ENCODE measurements around the gene FERMT1.

FERMT1 gene

GRCh38 chr20:6040958-6041807 is 81.6 kb downstream of the FERMT1 start:
- TF ChIP-seq CTCF (IDR thresholded peaks at IDR 0.05; ENCODE audit: low read depth, low read length), result no peak
- Histone ChIP-seq H3K36me3 (peaks cover 32% of the 10 kb centered on the region), H3K9me3 (ENCODE audit: severe bottlenecking) (no peaks in the 10 kb centered on the region), H3K27me3 (ENCODE audit: insufficient read depth, low read depth, severe bottlenecking) (no peaks in the 10 kb centered on the region), H3K4me3 (ENCODE audit: low read depth, low read length) (no peak overlapping the region), H3K27ac (no peak overlapping the region)
- DNase-seq, result no peak

DNA sequence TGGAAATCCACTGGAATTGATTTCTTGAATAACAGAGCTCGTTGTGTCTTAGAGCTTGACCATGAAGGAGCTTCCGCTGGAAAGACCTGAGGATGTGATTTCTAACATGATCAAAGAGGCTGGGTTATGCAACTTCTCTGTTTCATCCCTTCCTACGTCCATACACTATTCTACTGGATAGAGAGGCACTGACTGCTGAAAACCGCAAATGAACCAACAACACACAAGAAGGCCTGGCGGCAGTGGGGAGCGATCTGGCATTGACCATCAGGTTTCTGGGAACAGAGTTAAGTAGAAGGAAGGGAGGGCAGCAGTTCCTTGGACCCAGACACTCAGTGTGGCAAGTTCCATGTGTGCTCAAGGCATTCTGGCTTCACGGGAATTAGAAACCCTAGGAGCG is 82.3 kb downstream of the FERMT1 start:
- Histone ChIP-seq H3K27ac (no peak overlapping the region), H3K9me3 (ENCODE audit: severe bottlenecking) (no peaks in the 10 kb centered on the region), H3K27me3 (ENCODE audit: insufficient read depth, low read depth, severe bottlenecking) (no peaks in the 10 kb centered on the region), H3K4me3 (ENCODE audit: low read depth, low read length) (no peak overlapping the region), H3K36me3 (peaks cover 39% of the 10 kb centered on the region)
- TF ChIP-seq CTCF (IDR thresholded peaks at IDR 0.05; ENCODE audit: low read depth, low read length), result no peak
- no peak for DNase-seq

DNA sequence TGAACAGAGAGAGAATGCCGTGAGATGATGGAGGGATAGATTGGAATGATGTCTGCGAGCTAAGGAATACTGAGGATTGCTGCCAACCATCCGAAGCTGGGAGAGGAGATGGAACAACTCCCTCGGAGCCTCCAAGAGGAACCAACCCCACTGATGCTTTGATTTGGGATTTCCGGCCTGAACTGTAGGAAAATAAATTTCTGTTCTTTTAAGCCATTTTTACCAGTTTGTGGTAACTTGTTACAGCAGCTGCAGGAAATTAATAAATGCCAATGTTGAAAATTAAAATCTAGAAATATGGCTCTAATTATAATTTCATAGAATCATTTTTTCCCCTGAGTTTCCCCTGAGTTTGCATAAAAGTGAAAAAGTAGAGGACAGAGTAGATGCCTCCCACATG is 83.1 kb downstream of the FERMT1 start:
- TF ChIP-seq CTCF (IDR thresholded peaks at IDR 0.05; ENCODE audit: low read depth, low read length), result no peak
- no peak for DNase-seq
- Histone ChIP-seq H3K36me3 (peaks cover 46% of the 10 kb centered on the region), H3K9me3 (ENCODE audit: severe bottlenecking) (no peaks in the 10 kb centered on the region), H3K4me3 (ENCODE audit: low read depth, low read length) (no peak overlapping the region), H3K27me3 (ENCODE audit: insufficient read depth, low read depth, severe bottlenecking) (no peaks in the 10 kb centered on the region), H3K27ac (no peak overlapping the region)

- Histone ChIP-seq H3K9me3 (ENCODE audit: severe bottlenecking) (no peaks in the 10 kb centered on the region), H3K27ac (no peak overlapping the region), H3K36me3 (peaks cover 59% of the 10 kb centered on the region), H3K4me3 (ENCODE audit: low read depth, low read length) (no peak overlapping the region), H3K27me3 (ENCODE audit: insufficient read depth, low read depth, severe bottlenecking) (no peaks in the 10 kb centered on the region)
- DNase-seq, result no peak
- no peak for TF ChIP-seq CTCF (IDR thresholded peaks at IDR 0.05; ENCODE audit: low read depth, low read length)
Observed at GRCh38 chr20:6038256-6038655, 84.6 kb downstream of the FERMT1 start.

- Histone ChIP-seq H3K27ac (no peak overlapping the region), H3K4me3 (ENCODE audit: low read depth, low read length) (no peak overlapping the region), H3K36me3 (peaks cover 56% of the 10 kb centered on the region), H3K27me3 (ENCODE audit: insufficient read depth, low read depth, severe bottlenecking) (no peaks in the 10 kb centered on the region), H3K9me3 (ENCODE audit: severe bottlenecking) (no peaks in the 10 kb centered on the region)
- no peak for DNase-seq
- no peak for TF ChIP-seq CTCF (IDR thresholded peaks at IDR 0.05; ENCODE audit: low read depth, low read length)
Observed at GRCh38 chr20:6037082-6037481, 85.7 kb downstream of the FERMT1 start.

DNA sequence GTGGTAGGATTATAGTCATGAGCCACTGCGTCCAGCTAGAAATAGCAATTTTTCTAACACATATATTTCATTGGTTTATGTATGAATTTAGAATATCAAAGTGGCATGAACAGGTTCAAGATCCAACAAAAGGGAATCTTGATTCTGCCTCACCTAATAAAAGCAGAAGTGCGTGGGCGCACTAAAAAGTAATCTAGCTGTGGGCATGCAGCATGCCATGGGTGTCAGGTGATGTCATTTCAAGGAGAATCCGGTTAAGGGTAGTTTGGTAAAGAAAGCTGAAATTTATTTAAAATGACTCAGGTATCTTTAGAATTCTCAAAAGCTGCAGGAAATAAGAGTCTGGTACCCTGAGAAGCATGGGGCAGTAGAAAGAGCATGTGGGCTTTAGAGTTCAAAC is 86.6 kb downstream of the FERMT1 start:
- Histone ChIP-seq H3K4me3 (ENCODE audit: low read depth, low read length) (no peak overlapping the region), H3K36me3 (peaks cover 53% of the 10 kb centered on the region), H3K27ac (no peak overlapping the region), H3K27me3 (ENCODE audit: insufficient read depth, low read depth, severe bottlenecking) (no peaks in the 10 kb centered on the region), H3K9me3 (ENCODE audit: severe bottlenecking) (no peaks in the 10 kb centered on the region)
- DNase-seq, result no peak
- no peak for TF ChIP-seq CTCF (IDR thresholded peaks at IDR 0.05; ENCODE audit: low read depth, low read length)

Data from WERI-Rb-1 (cell line).